ENCODE data around the gene NUP160. TPM values are rescaled to one million over a fixed set of nuclear protein-coding genes. Genes with fewer than 3 reads are reported as not detected.

NUP160 gene
- total RNA-seq, 1 experiment from 2014 or later: 46.3 TPM

GRCh38 chr11:47768101-47768612 is 80.0 kb downstream of the NUP160 start:
- ChIA-PET CTCF (no interaction called here), POLR2A (interaction anchor here (0.5 kb wide), 1 partner anchor 93 kb away, joined by 7 read pairs; no protein-coding TSS in a partner anchor)
- TF ChIP-seq SIN3A (IDR thresholded peaks at IDR 0.05; ENCODE audit: borderline replicate concordance, insufficient read depth, low read depth, low read length): no peak
- no peak for TF ChIP-seq REST (IDR thresholded peaks at IDR 0.05; ENCODE audit: insufficient read depth in 1 of 2, low read depth in 2 of 2, low read length in 1 of 2)
- peak; percentile 44; the same call in 1 of the 2 replicates for TF ChIP-seq POLR2AphosphoS5 (IDR thresholded peaks at IDR 0.05; ENCODE audit: low read depth, low read length)
- no peak for TF ChIP-seq CTCF (IDR thresholded peaks at IDR 0.05)
- no peaks in the 10 kb centered on the region for H3K9me3 ChIP-seq (ENCODE audit: control insufficient read depth, insufficient read depth, low read depth, low read length)
- peaks cover 16% of the 10 kb centered on the region for H3K36me3 ChIP-seq (ENCODE audit: control insufficient read depth, insufficient read depth, low read length)
- no peak for ATAC-seq
- BruUV-seq (replicated peaks): no TSS peak
- peak overlapping the region; percentile 48 to 84 for H3K4me3 ChIP-seq (ENCODE audit: low read depth in 2 of 2, low read length in 2 of 2)
- peaks cover 13% of the 10 kb centered on the region; the same call in 1 of the 2 replicates for H3K4me1 ChIP-seq (ENCODE audit: control insufficient read depth, insufficient read depth, low read length)
- intact Hi-C loops (cut with micrococcal nuclease; ENCODE audit: unreplicated experiment): no loop called here
- H3K27me3 ChIP-seq (ENCODE audit: control insufficient read depth, insufficient read depth, low read length): no peaks in the 10 kb centered on the region
- peak overlapping the region; percentile 95 for H3K27ac ChIP-seq (ENCODE audit: low read length)
- DNase-seq (ENCODE audit: low read depth, low spot score): peak; percentile 17
- in situ Hi-C loops (cut with HindIII; ENCODE audit: low pct_unique_long_range_greater_than_20kb, low sequenced_read_pairs): no loop called here

- peaks cover 16% of the 10 kb centered on the region for H3K36me3 ChIP-seq (ENCODE audit: control insufficient read depth, insufficient read depth, low read length)
- intact Hi-C loops (cut with micrococcal nuclease; ENCODE audit: unreplicated experiment) (no loop called here), in situ Hi-C loops (cut with HindIII; ENCODE audit: low pct_unique_long_range_greater_than_20kb, low sequenced_read_pairs) (no loop called here)
- H3K9me3 ChIP-seq (ENCODE audit: control insufficient read depth, insufficient read depth, low read depth, low read length): no peaks in the 10 kb centered on the region
- no TSS peak for BruUV-seq (replicated peaks)
- DNase-seq (ENCODE audit: low read depth, low spot score) (no peak), ATAC-seq (peak; percentile 22)
- peaks cover 13% of the 10 kb centered on the region; the same call in 1 of the 2 replicates for H3K4me1 ChIP-seq (ENCODE audit: control insufficient read depth, insufficient read depth, low read length)
- no peaks in the 10 kb centered on the region for H3K27me3 ChIP-seq (ENCODE audit: control insufficient read depth, insufficient read depth, low read length)
- ChIA-PET CTCF (interaction anchor here (0.5 to 0.6 kb wide), 2 partner anchors 58 to 310 kb away, joined by 6 to 7 read pairs; no protein-coding TSS in a partner anchor), POLR2A (no interaction called here)
- TF ChIP-seq SIN3A (IDR thresholded peaks at IDR 0.05; ENCODE audit: borderline replicate concordance, insufficient read depth, low read depth, low read length) (0 out of 2 replicates have a peak, but pooled peaks have one; percentile 55), POLR2AphosphoS5 (IDR thresholded peaks at IDR 0.05; ENCODE audit: low read depth, low read length) (no peak)
- H3K4me3 ChIP-seq (ENCODE audit: low read depth in 2 of 2, low read length in 2 of 2): peak overlapping the region; percentile 86 to 99
- peak overlapping the region; percentile 95 for H3K27ac ChIP-seq (ENCODE audit: low read length)
Measured at GRCh38 chr11:47766509-47767227, 81.5 kb downstream of the NUP160 start.

- CTCF ChIA-PET: no interaction called here
- intact Hi-C loops (cut with micrococcal nuclease; ENCODE audit: unreplicated experiment) (no loop called here), in situ Hi-C loops (cut with HindIII; ENCODE audit: low pct_unique_long_range_greater_than_20kb, low sequenced_read_pairs) (no loop called here)
- H3K36me3 ChIP-seq (ENCODE audit: control insufficient read depth, insufficient read depth, low read length): peaks cover 19% of the 10 kb centered on the region
- POLR2A ChIA-PET: no interaction called here
- ATAC-seq (no peak), DNase-seq (ENCODE audit: low read depth, low spot score) (no peak)
- BruUV-seq (replicated peaks): TSS peak; percentile 80
- no peak for TF ChIP-seq TCF7L2 (IDR thresholded peaks at IDR 0.05; ENCODE audit: low read depth, low read length)
- no peak for TF ChIP-seq SIN3A (IDR thresholded peaks at IDR 0.05; ENCODE audit: borderline replicate concordance, insufficient read depth, low read depth, low read length)
- no peak for TF ChIP-seq REST (IDR thresholded peaks at IDR 0.05; ENCODE audit: insufficient read depth in 1 of 2, low read depth in 2 of 2, low read length in 1 of 2)
- no peak for TF ChIP-seq CTCF (IDR thresholded peaks at IDR 0.05)
- no peak for TF ChIP-seq POLR2AphosphoS5 (IDR thresholded peaks at IDR 0.05; ENCODE audit: low read depth, low read length)
- no peaks in the 10 kb centered on the region for H3K9me3 ChIP-seq (ENCODE audit: control insufficient read depth, insufficient read depth, low read depth, low read length)
- H3K27me3 ChIP-seq (ENCODE audit: control insufficient read depth, insufficient read depth, low read length): no peaks in the 10 kb centered on the region
- peak overlapping the region; percentile 51 for H3K27ac ChIP-seq (ENCODE audit: low read length)
- H3K4me1 ChIP-seq (ENCODE audit: control insufficient read depth, insufficient read depth, low read length): peaks cover 13% of the 10 kb centered on the region; the same call in 1 of the 2 replicates
- peak overlapping the region; percentile 86 to 99 for H3K4me3 ChIP-seq (ENCODE audit: low read depth in 2 of 2, low read length in 2 of 2)
Measured at GRCh38 chr11:47765086-47765485, 83.1 kb downstream of the NUP160 start.

Data from Panc1 (cell line).